ENCODE results near the gene ARHGAP44. TPM values are rescaled to one million over a fixed set of nuclear protein-coding genes. Genes with fewer than 3 reads are reported as not detected.

Gene ARHGAP44
- total and polyA plus RNA-seq, 2 of the 8 experiments (the other 6 are each of a cell fraction or from before 2014, with no cell fraction given): 6.2 to 22.2 TPM

GRCh38 chr17:13024526-13025257, 235.4 kb downstream of the ARHGAP44 start (continued):
- TF ChIP-seq CHD1 (IDR thresholded peaks at IDR 0.05; ENCODE audit: low read depth, low read length): no peak
- 0 out of 2 replicates have a peak, but pooled peaks have one; percentile 22 for TF ChIP-seq CREB1 (IDR thresholded peaks at IDR 0.05)
- TF ChIP-seq RFX5 (IDR thresholded peaks at IDR 0.05; ENCODE audit: borderline replicate concordance, low read depth, low read length): no peak
- TF ChIP-seq BRCA1 (IDR thresholded peaks at IDR 0.05; ENCODE audit: low read depth, low read length): no peak
- TF ChIP-seq USF2 (IDR thresholded peaks at IDR 0.05; ENCODE audit: low read length): no peak
- peak in 1 of 2 experiments; percentile 45; a peak in 2 of 4 replicates for TF ChIP-seq RAD21 (IDR thresholded peaks at IDR 0.05 in 1 of 2, conservative IDR thresholded peaks at IDR 0.05 in 1 of 2; ENCODE audit: low read depth in 2 of 2, low read length in 2 of 2)
- TF ChIP-seq RXRA (IDR thresholded peaks at IDR 0.05; ENCODE audit: insufficient read depth, low read depth, low read length): no peak
- no peak for TF ChIP-seq SRF (IDR thresholded peaks at IDR 0.05; ENCODE audit: low read depth, low read length)
- peak; percentile 88 to 91 (median 90) for TF ChIP-seq CTCF (IDR thresholded peaks at IDR 0.05; ENCODE audit: control extremely low read depth in 1 of 3, insufficient read depth in 1 of 3, low read depth in 1 of 3, low read length in 3 of 3)
- no peak for TF ChIP-seq RBBP5 (IDR thresholded peaks at IDR 0.05; ENCODE audit: borderline replicate concordance, low read depth, low read length)

Data from H1 (cell line).